ENCODE results near the gene PSMB3. TPM values are rescaled to one million over a fixed set of nuclear protein-coding genes. Genes with fewer than 3 reads are reported as not detected.

Gene PSMB3
- total RNA-seq, 3 donors from 2014 or later, result 132 to 214 (median 167) TPM

DNA sequence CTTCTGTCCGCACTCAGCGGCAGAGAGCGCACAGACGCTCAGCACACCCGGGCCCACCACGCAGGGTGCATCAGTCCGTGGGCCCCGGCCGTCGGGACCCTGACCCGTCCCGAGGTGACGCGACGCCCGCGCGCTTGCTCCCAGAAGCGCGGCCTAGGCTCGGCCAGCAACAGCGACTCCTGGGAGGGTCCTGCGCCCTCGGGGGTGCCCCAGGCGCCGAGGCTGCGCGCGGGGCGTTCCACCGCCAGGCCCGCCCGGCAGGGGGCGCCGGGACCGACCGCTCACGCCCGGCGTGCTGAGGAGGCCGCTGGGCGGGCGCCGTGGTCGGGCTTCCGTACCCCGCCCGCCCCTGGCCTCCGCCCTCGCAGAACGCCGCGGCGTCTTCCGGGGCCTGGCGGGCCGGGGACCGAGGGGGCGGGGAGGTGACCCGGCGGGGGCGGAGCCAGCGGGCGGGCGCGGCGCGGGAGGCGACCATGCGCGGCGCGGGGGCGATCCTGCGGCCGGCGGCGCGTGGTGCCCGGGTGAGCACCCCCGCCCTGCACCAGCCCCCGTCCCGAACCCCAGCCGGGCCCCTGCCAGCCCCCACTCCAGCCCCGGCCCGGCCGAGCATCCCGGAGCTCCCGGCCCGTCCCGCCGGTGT lies 22.5 kb upstream of the PSMB3 start, which contains the start of gene CISD3:
TSS of gene CISD3 (plus strand) at position 456 of the 640 bp plus-strand sequence. CDS start at position 474, 18 bp downstream.
- H3K9me3 ChIP-seq, result no peaks in the 10 kb centered on the region
- H3K27ac ChIP-seq, result peak within 1 kb of the TSS; percentile 80 to 88
- intact Hi-C loops (cut with DNase I; ENCODE audit: low total_unique reads), result no loop called here
- peak; percentile 62 to 73 for DNase-seq (ENCODE audit: low spot score in 2 of 2)
- TF ChIP-seq POLR2A (IDR thresholded peaks at IDR 0.05), result no peak
- peak in 2 of 3 donors; percentile 29 to 97 for TF ChIP-seq CTCF (IDR thresholded peaks at IDR 0.05)
- TF ChIP-seq POLR2AphosphoS5 (IDR thresholded peaks at IDR 0.05), result peak in 2 of 3 donors; percentile 20 to 38
- H3K36me3 ChIP-seq, result peaks cover 3% of the 10 kb centered on the region
- peaks cover 2 to 24% of the 10 kb centered on the region in 2 donors for H3K4me1 ChIP-seq
- no peaks in the 10 kb centered on the region for H3K27me3 ChIP-seq
- peak within 1 kb of the TSS; percentile 73 to 76 (median 75) for H3K4me3 ChIP-seq

- intact Hi-C loops (cut with DNase I; ENCODE audit: low total_unique reads), result no loop called here
- no peak for TF ChIP-seq CTCF (IDR thresholded peaks at IDR 0.05)
- peak in 1 of 3 donors; percentile 30 for TF ChIP-seq POLR2AphosphoS5 (IDR thresholded peaks at IDR 0.05)
- no peak for TF ChIP-seq POLR2A (IDR thresholded peaks at IDR 0.05)
- H3K36me3 ChIP-seq, result no peaks in the 10 kb centered on the region
- no peaks in the 10 kb centered on the region for H3K9me3 ChIP-seq
- H3K4me1 ChIP-seq, result peaks cover 2 to 24% of the 10 kb centered on the region in 2 donors
- DNase-seq (ENCODE audit: low spot score in 2 of 2), result peak in 1 of 2 donors; percentile 80
- H3K27ac ChIP-seq, result peak overlapping the region; percentile 80 to 88
- peak overlapping the region; percentile 73 to 76 (median 75) for H3K4me3 ChIP-seq
- no peaks in the 10 kb centered on the region for H3K27me3 ChIP-seq
Measured at GRCh38 chr17:38730526-38731379, 21.8 kb upstream of the PSMB3 start.

DNA sequence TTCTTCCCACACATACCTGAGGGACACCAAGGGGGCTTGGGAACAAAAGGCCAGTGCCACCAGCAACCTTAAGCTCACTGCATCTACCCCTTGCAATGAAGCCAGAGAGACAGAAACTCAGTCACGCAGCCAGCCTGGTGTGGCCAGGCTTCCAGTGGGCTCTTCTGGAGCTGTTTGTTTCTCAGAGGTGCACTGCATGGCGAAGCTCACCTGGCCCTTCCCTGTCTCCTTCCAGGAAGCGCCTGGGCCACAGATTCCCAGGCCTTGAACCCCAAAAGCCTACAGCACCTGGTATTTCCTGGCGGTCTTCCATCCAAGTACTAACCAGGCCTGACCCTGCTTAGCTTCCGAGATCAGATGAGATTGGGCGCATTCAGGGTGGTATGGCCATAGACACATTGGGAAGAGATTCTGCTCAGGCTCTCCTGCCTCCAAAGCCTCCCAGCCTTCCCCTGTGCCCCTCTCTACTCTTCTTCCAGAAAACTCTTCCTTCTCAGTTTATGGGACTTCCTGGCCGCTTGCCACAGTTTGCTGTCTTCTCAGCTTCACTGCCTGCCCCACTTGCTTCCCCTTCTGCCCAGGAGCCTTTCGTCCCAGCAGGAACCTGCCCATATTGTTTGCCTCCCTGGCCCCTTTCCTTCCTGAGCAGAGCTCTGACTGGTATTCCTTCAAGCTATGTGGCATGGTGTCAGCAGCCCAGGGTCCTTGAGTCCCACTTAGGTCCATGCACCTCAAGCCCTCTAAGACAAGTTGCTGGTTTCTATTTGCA lies 20.8 kb upstream of the PSMB3 start:
- TF ChIP-seq POLR2AphosphoS5 (IDR thresholded peaks at IDR 0.05) (no peak), CTCF (IDR thresholded peaks at IDR 0.05) (no peak), POLR2A (IDR thresholded peaks at IDR 0.05) (no peak)
- no peaks in the 10 kb centered on the region for H3K36me3 ChIP-seq
- DNase-seq (ENCODE audit: low spot score in 2 of 2), result no peak
- H3K27me3 ChIP-seq, result no peaks in the 10 kb centered on the region
- H3K27ac ChIP-seq, result peak overlapping the region; percentile 80 to 88
- peak overlapping the region in 1 of 3 donors; percentile 76 for H3K4me3 ChIP-seq
- no peaks in the 10 kb centered on the region for H3K9me3 ChIP-seq
- intact Hi-C loops (cut with DNase I; ENCODE audit: low total_unique reads), result no loop called here
- peaks cover 2 to 24% of the 10 kb centered on the region in 2 donors for H3K4me1 ChIP-seq

GRCh38 chr17:38732376-38733281 lies 19.9 kb upstream of the PSMB3 start:
- no peak for TF ChIP-seq POLR2A (IDR thresholded peaks at IDR 0.05)
- no peak for TF ChIP-seq POLR2AphosphoS5 (IDR thresholded peaks at IDR 0.05)
- TF ChIP-seq CTCF (IDR thresholded peaks at IDR 0.05), result no peak
- Histone ChIP-seq H3K4me3 (no peak overlapping the region), H3K4me1 (peaks cover 2 to 24% of the 10 kb centered on the region in 2 donors), H3K9me3 (no peaks in the 10 kb centered on the region), H3K27ac (peak overlapping the region; percentile 80 to 88), H3K27me3 (no peaks in the 10 kb centered on the region), H3K36me3 (no peaks in the 10 kb centered on the region)
- no peak for DNase-seq (ENCODE audit: low spot score in 2 of 2)
- intact Hi-C loops (cut with DNase I; ENCODE audit: low total_unique reads), result no loop called here

Data from breast epithelium (tissue), 4 donors.